Thoracic aorta (tissue), 2 donors: ENCODE results near the gene SETD1B. TPM values are rescaled to one million over a fixed set of nuclear protein-coding genes. Genes with fewer than 3 reads are reported as not detected.
"Not testable (repeated sequence)": the region's sequence is repeated elsewhere in the genome, so short reads cannot be mapped to it uniquely, and the experiment has no call there.

Experiments used
- ATAC-seq: fragments of 150-250 bp; one replicate; pipeline ENCODE4 v1.8.0; 2017; ENCODE audit warnings: low read depth; ENCODE audit not compliant: insufficient number of reproducible peaks, low FRiP score
- DNase-seq: peaks from one replicate; pipeline ENCODE4 v3.0.0-alpha.2; 2020; ENCODE audit warnings: low spot score
- H3K27ac ChIP-seq, 2 donors: fragments of 200-600 bp; sonication (generic); 1 replicate in 1 of 2; 2 replicates in 1 of 2; pipeline ENCODE4 v1.5.1; 2016; ENCODE audit warnings: mild to moderate bottlenecking in 2 of 2, moderate library complexity in 2 of 2
- H3K27me3 ChIP-seq: fragments of 200-600 bp; sonication (generic); replicated peaks from 2 replicates; pipeline ENCODE4 v1.6.0; 2016; ENCODE audit warnings: mild to moderate bottlenecking; ENCODE audit not compliant: insufficient read depth
- H3K36me3 ChIP-seq: fragments of 200-600 bp; sonication (generic); one replicate; pipeline ENCODE4 v1.5.1; 2016
- H3K4me1 ChIP-seq, 2 donors: fragments of 200-600 bp; sonication (generic); 1 replicate in 1 of 2; 2 replicates in 1 of 2; pipeline versions ENCODE4 v1.5.1 to v1.6.0; 2016; ENCODE audit warnings: low read depth in 2 of 2, mild to moderate bottlenecking in 1 of 2; ENCODE audit not compliant: control insufficient read depth in 1 of 2
- H3K4me3 ChIP-seq: fragments of 200-600 bp; sonication (generic); 2 replicates; pipeline ENCODE4 v1.5.1; 2016; ENCODE audit warnings: mild to moderate bottlenecking
- H3K9me3 ChIP-seq: fragments of 200-600 bp; sonication (generic); 2 replicates; pipeline ENCODE4 v1.5.1; 2016
- total RNA-seq, 2 donors: library from RNA; depleted of rRNA; stranded (reverse); fragments of >200 nt; gene quantifications; one replicate each; pipeline versions ENCODE4 v1.1.0 to v1.2.3, GENCODE V29; 2016
- TF ChIP-seq, protein P1 (sequence below): fragments of 200-600 bp; sonication (generic); IDR thresholded peaks from one replicate; pipeline ENCODE4 v1.5.1; 2019; ENCODE audit warnings: antibody characterized with exemption

Gene SETD1B
- total RNA-seq: 10 to 100 TPM; 21.9 to 32.7 TPM

DNA sequence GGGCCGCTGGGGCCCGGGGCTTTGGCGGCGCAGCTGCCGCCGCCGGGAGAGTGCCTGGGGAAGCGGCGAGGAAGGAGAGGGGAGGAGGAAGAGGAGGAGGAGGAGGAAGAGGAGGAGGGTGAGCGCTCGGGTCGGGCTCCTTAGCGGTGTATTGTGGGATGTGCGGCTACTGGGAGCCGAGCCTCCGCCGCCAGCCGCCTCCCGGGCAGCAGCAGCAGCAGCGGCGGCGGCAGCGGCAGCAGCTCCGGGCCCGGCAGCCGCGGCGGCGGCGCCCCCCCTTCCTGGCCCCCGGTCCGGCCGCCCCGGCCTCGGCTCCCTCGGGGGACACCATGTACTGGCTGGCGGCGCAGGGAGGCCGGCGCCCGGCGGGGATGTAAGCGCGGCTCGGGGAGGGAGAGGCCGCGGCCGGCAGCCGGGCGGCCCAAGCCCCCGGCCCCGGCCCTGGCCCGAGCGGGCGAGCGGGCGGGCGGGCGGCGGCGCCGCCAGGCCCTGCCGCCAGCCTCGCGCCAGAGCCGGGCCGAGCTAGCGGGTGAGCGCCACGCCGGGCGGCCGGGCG, at the start of gene SETD1B:
Gene SETD1B, plus strand, starts transcription at position 149 of the 556 bp plus-strand sequence. CDS start 729 bp downstream, outside the sequence.
- Histone ChIP-seq H3K36me3 (peaks cover 12% of the 10 kb centered on the region), H3K4me1 (peaks cover 21 to 30% of the 10 kb centered on the region in 2 donors), H3K27me3 (no peaks in the 10 kb centered on the region), H3K9me3 (no peaks in the 10 kb centered on the region), H3K27ac (peak within 1 kb of the TSS; percentile 97 to 100), H3K4me3 (peak within 1 kb of the TSS; percentile 95)
- DNase-seq (no peak), ATAC-seq (no peak)
- TF ChIP-seq, protein P1, sequence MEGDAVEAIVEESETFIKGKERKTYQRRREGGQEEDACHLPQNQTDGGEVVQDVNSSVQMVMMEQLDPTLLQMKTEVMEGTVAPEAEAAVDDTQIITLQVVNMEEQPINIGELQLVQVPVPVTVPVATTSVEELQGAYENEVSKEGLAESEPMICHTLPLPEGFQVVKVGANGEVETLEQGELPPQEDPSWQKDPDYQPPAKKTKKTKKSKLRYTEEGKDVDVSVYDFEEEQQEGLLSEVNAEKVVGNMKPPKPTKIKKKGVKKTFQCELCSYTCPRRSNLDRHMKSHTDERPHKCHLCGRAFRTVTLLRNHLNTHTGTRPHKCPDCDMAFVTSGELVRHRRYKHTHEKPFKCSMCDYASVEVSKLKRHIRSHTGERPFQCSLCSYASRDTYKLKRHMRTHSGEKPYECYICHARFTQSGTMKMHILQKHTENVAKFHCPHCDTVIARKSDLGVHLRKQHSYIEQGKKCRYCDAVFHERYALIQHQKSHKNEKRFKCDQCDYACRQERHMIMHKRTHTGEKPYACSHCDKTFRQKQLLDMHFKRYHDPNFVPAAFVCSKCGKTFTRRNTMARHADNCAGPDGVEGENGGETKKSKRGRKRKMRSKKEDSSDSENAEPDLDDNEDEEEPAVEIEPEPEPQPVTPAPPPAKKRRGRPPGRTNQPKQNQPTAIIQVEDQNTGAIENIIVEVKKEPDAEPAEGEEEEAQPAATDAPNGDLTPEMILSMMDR: no peak

DNA sequence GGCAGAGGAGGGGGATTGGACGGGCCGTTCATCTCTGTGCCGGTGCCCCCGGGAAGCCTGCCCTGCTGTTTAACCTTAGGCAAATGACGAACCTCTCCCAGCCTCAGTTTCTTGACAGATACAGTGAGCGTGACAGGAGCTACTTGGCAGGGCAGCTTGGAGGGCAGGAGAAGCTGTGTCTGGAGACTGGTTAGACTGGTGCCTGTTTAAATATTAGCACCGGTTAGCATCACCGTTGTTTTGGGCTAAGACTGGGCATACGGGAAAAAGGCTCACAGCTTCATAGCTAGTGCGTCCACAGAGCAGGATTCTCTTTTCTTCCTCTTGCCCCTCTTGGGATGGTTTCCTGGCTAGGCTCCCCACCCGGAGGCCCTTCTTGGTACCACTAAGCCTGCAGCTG, 49.0 kb upstream of the SETD1B start:
- Histone ChIP-seq H3K9me3 (no peaks in the 10 kb centered on the region), H3K27ac (no peak overlapping the region), H3K36me3 (no peaks in the 10 kb centered on the region), H3K4me3 (no peak overlapping the region), H3K27me3 (no peaks in the 10 kb centered on the region), H3K4me1 (peaks cover 11 to 17% of the 10 kb centered on the region in 2 donors)
- no peak for DNase-seq
- ATAC-seq: no peak
- TF ChIP-seq, protein P1: no peak

DNA sequence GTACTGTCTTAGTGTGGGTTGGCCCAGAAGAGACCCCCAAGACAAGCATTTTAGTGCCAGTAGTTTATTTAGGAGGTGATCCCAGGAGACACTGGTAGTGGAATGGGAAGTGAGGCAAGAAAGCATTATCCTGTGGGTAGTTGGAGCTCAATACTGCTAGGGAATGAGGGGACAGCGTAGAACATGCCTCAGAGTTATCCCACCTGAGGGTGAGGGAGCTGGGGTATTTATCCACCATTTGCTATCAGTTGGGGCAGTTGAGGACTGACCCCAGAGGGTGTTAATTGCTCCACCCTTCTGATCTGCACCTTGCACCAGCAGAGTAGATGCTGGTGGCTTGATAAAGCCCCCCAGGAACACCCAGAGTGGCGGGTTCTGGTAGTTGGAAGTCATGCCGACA, 48.2 kb upstream of the SETD1B start:
- peaks cover 11 to 17% of the 10 kb centered on the region in 2 donors for H3K4me1 ChIP-seq
- H3K9me3 ChIP-seq: no peaks in the 10 kb centered on the region
- ATAC-seq (no peak), DNase-seq (no peak)
- H3K27me3 ChIP-seq: no peaks in the 10 kb centered on the region
- TF ChIP-seq, protein P1: no peak
- no peak overlapping the region for H3K27ac ChIP-seq
- no peaks in the 10 kb centered on the region for H3K36me3 ChIP-seq
- H3K4me3 ChIP-seq: no peak overlapping the region

- H3K4me1 ChIP-seq: peaks cover 7 to 28% of the 10 kb centered on the region in 2 donors
- not testable (repeated sequence) for DNase-seq
Observed at GRCh38 chr12:121758536-121758935, 45.3 kb upstream of the SETD1B start.

DNA sequence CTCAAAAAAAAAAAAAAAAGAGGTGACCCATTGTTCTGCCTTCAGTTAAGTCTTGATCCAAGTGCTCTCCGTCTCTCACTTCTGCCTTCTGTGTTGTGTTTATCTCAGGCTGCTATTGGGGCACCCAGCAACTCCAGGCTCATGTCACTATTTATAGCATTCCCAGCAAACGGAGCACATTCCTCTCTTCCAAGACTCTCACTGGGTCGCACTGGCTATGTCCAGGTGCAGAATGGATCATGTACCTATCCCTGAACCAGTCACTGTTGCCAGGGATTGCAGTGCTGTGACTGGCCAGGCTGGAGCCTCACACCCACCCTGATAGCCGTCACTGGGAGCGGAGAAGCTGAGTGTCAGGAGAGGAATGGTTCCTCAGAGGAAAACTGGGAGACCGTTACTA, 41.5 kb upstream of the SETD1B start:
- peaks cover 0 to 25% of the 10 kb centered on the region in 2 donors for H3K4me1 ChIP-seq
- H3K27me3 ChIP-seq: no peaks in the 10 kb centered on the region
- H3K4me3 ChIP-seq: no peak overlapping the region
- no peaks in the 10 kb centered on the region for H3K9me3 ChIP-seq
- ATAC-seq: no peak
- H3K27ac ChIP-seq: no peak overlapping the region
- TF ChIP-seq, protein P1: no peak
- no peaks in the 10 kb centered on the region for H3K36me3 ChIP-seq
- no peak for DNase-seq

More at GRCh38 chr12:121758536-121758935, 45.3 kb upstream of the SETD1B start:
- not testable (repeated sequence) for H3K27ac ChIP-seq, ATAC-seq, H3K4me3 ChIP-seq, H3K9me3 ChIP-seq, H3K27me3 ChIP-seq, H3K36me3 ChIP-seq

GRCh38 chr12:121764808-121765207, 39.0 kb upstream of the SETD1B start:
- no peak for ATAC-seq
- no peak overlapping the region for H3K27ac ChIP-seq

More at GRCh38 chr12:121764808-121765207, 39.0 kb upstream of the SETD1B start:
- H3K27me3 ChIP-seq: no peaks in the 10 kb centered on the region
- H3K9me3 ChIP-seq: no peaks in the 10 kb centered on the region
- DNase-seq: no peak
- TF ChIP-seq, protein P1: no peak
- H3K4me1 ChIP-seq: peaks cover 11 to 43% of the 10 kb centered on the region in 2 donors
- H3K36me3 ChIP-seq: no peaks in the 10 kb centered on the region
- no peak overlapping the region for H3K4me3 ChIP-seq
